Measurements from ENCODE around the gene SLC47A2. TPM values are rescaled to one million over a fixed set of nuclear protein-coding genes. Genes with fewer than 3 reads are reported as not detected.

Gene SLC47A2
- total and polyA plus RNA-seq, 9 of the 15 experiments (the other 6 are each of a cell fraction or from before 2014, with no cell fraction given), result not detected

DNA sequence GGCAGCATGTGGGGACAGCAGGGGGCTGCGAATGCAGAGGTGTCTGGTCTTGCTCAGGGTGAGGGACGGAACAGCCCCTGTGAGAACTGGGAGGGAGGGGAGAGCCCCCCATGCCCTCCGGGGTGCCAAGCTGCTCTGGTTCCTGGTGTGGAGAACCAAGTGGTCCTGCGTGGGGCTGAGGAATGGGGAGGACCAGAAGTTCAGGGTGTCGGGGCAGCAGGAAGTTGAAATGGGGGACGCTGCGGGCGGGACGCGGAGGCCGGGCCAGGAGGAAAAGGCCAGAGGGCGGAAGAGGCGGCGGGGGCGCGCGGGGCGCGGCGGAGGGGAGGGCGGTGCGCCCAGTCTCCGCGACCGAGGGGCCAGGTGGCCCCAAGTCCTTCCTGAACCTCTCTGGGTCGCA is 28.1 kb upstream of the SLC47A2 start:
- no TSS peak for BruUV-seq (replicated peaks)
- Histone ChIP-seq H3K9me3 (replicated peaks; ENCODE audit: control insufficient read depth, insufficient read depth, low read depth, low read length) (no peaks in the 10 kb centered on the region), H3K79me2 (ENCODE audit: control insufficient read depth, insufficient read depth, low read length) (no peaks in the 10 kb centered on the region), H2AFZ (ENCODE audit: low read depth, low read length) (no peak overlapping the region), H3K27me3 (ENCODE audit: control insufficient read depth in 2 of 2, insufficient read depth in 2 of 2, low read length in 2 of 2) (peaks cover 3 to 33% of the 10 kb centered on the region in 2 experiments; a peak in 4 of 5 replicates), H3K9me1 (ENCODE audit: control insufficient read depth, insufficient read depth, low read length) (no peaks in the 10 kb centered on the region), H3K27ac (ENCODE audit: extremely low read depth, low read depth, low read length) (no peak overlapping the region), H3K9ac (ENCODE audit: insufficient read depth in 1 of 2, low read depth in 2 of 2, low read length in 2 of 2) (no peak overlapping the region), H4K20me1 (replicated peaks; ENCODE audit: control insufficient read depth, insufficient read depth, low read length) (no peaks in the 10 kb centered on the region), H3K4me3 (no peak overlapping the region), H3K4me1 (replicated peaks in 1 of 2; ENCODE audit: control insufficient read depth in 2 of 2, insufficient read depth in 2 of 2, low read length in 2 of 2) (peaks cover 0 to 5% of the 10 kb centered on the region in 2 experiments; a peak in 1 of 5 replicates), H3K4me2 (ENCODE audit: insufficient read depth, low read length) (no peak overlapping the region), H3K36me3 (ENCODE audit: control insufficient read depth, insufficient read depth, low read length) (no peaks in the 10 kb centered on the region)
- ChIA-PET POLR2A (no interaction called here), CTCF (ENCODE audit: low intra/inter-chr PET ratio) (no interaction called here)
- TF ChIP-seq NR2C1 (IDR thresholded peaks at IDR 0.05) (no peak), NR2C1 (tag; IDR thresholded peaks at IDR 0.05) (no peak), ZNF316 (IDR thresholded peaks at IDR 0.05) (no peak), BRF1 (IDR thresholded peaks at IDR 0.05; ENCODE audit: borderline replicate concordance, extremely low read depth, insufficient read length) (no peak), KLF6 (CRISPR knock-in tag; IDR thresholded peaks at IDR 0.05; ENCODE audit: borderline replicate concordance) (no peak), ZNF785 (CRISPR knock-in tag; IDR thresholded peaks at IDR 0.05) (no peak), NR1H2 (CRISPR knock-in tag; IDR thresholded peaks at IDR 0.05) (no peak), ATF1 (CRISPR knock-in tag; IDR thresholded peaks at IDR 0.05) (no peak), ATF1 (tag; IDR thresholded peaks at IDR 0.05) (no peak), ILK (tag; IDR thresholded peaks at IDR 0.05; ENCODE audit: borderline replicate concordance, low read depth) (no peak), PRPF4 (IDR thresholded peaks at IDR 0.05; ENCODE audit: insufficient read depth, low read depth, low read length, poor library complexity, severe bottlenecking) (no peak), SNIP1 (IDR thresholded peaks at IDR 0.05; ENCODE audit: low read depth) (no peak), GABPB1 (CRISPR knock-in tag; IDR thresholded peaks at IDR 0.05) (no peak), ZNF75A (CRISPR knock-in tag; IDR thresholded peaks at IDR 0.05) (no peak), ASH1L (IDR thresholded peaks at IDR 0.05; ENCODE audit: borderline replicate concordance, low read depth, partially characterized antibody) (no peak)
- TF ChIP-seq, protein P1, sequence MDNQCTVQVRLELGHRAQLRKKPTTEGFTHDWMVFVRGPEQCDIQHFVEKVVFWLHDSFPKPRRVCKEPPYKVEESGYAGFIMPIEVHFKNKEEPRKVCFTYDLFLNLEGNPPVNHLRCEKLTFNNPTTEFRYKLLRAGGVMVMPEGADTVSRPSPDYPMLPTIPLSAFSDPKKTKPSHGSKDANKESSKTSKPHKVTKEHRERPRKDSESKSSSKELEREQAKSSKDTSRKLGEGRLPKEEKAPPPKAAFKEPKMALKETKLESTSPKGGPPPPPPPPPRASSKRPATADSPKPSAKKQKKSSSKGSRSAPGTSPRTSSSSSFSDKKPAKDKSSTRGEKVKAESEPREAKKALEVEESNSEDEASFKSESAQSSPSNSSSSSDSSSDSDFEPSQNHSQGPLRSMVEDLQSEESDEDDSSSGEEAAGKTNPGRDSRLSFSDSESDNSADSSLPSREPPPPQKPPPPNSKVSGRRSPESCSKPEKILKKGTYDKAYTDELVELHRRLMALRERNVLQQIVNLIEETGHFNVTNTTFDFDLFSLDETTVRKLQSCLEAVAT (IDR thresholded peaks at IDR 0.05), result no peak
- TF ChIP-seq, protein P2, sequence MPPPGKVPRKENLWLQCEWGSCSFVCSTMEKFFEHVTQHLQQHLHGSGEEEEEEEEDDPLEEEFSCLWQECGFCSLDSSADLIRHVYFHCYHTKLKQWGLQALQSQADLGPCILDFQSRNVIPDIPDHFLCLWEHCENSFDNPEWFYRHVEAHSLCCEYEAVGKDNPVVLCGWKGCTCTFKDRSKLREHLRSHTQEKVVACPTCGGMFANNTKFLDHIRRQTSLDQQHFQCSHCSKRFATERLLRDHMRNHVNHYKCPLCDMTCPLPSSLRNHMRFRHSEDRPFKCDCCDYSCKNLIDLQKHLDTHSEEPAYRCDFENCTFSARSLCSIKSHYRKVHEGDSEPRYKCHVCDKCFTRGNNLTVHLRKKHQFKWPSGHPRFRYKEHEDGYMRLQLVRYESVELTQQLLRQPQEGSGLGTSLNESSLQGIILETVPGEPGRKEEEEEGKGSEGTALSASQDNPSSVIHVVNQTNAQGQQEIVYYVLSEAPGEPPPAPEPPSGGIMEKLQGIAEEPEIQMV (tag; conservative IDR thresholded peaks at IDR 0.05; ENCODE audit: low read depth), result no peak
- WGBS (ENCODE audit: insufficient coverage, low coverage, missing lambda C conversion rate), result 0% methylated on average over 1 of the region's 26 CpGs
- no peak for FAIRE-seq
- ATAC-seq, result no peak
- DNase-seq (ENCODE audit: extremely low read depth in 1 of 4, low spot score in 3 of 4), result no peak
- in situ Hi-C loops (cut with MboI), result no loop called here
- intact Hi-C loops (cut with micrococcal nuclease), result no loop called here
